Smooth muscle cell of trachea (primary cell): ENCODE measurements around the gene PRAME. TPM values are rescaled to one million over a fixed set of nuclear protein-coding genes. Genes with fewer than 3 reads are reported as not detected.

Experiments used
- total RNA-seq: library from RNA; depleted of rRNA; stranded (reverse); fragments of >200 nt; gene quantifications from 2 replicates; pipeline ENCODE4 v1.2.1, GENCODE V29; 2014

The PRAME gene, protein sequence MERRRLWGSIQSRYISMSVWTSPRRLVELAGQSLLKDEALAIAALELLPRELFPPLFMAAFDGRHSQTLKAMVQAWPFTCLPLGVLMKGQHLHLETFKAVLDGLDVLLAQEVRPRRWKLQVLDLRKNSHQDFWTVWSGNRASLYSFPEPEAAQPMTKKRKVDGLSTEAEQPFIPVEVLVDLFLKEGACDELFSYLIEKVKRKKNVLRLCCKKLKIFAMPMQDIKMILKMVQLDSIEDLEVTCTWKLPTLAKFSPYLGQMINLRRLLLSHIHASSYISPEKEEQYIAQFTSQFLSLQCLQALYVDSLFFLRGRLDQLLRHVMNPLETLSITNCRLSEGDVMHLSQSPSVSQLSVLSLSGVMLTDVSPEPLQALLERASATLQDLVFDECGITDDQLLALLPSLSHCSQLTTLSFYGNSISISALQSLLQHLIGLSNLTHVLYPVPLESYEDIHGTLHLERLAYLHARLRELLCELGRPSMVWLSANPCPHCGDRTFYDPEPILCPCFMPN
- total RNA-seq = not detected in 2 replicates

DNA sequence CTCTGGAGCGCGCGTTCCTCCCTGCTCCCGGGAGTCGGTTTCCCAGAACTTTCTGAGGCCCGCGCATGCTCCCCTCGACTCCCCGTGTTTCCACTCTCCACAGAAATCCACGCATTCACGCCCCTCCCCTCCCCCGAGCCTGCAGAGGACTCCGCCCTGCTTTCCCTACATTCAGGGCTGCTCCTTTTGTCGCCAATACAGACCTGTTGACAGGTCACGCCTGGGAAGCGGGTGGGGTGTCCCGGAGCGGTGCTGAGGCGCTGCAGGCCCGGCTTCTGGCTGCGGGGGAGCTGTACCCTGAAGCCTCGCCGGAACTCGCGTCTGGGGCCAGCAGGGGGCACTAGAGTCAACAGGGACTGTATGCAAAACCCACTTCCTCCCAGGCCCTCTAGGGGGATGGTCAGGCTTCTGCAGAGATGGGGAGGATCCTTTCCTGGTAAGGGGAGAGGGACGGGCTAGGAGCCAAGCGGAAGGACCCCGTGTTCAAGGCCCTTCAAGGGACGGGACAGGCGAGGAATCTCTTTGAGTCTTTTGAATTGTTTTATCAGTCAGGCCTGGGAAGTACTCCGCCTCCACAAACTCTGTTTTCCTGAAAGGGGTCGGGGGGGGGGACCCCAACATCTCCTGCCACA, at the start of gene PRAME:
Gene PRAME, minus strand, starts transcription at position 294 of the 632 bp plus-strand sequence. CDS start 2,433 bp downstream, outside the sequence.

DNA sequence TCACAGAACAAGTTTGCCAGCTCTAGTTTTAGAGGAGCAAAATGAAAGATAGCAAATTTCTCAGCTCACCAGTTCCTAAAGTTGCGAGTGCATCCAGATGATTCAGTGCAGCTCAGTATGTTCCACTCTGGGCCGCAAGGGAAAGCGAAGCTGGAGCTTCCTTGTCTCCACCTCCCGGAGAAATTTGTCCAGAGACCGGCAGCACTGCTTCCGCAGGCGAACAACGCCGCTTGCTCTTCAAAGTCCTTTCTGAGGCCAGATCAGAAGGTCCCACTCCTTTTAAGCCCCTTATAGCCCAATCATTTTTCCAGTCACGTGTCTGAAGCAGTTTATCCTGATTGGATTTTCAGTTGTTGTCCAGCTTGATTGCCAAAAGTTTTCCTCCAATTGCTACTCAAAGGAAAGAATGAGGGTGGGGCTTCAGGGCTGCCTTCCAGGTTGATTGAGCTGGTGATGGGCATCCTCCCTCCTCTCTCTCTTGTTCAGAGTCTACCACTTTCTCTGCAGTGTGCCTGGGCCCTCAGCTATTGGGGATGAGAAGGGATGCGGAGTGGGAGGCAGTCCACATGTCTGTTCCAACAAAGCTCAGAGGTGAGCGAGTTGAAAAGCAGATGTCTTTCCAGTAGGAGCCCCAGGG, 38.9 kb downstream of the PRAME start, which contains the start of gene ZNF280A:
Gene ZNF280A, minus strand, starts transcription at position 251 of the 637 bp plus-strand sequence. CDS start 4,640 bp downstream, outside the sequence.

DNA sequence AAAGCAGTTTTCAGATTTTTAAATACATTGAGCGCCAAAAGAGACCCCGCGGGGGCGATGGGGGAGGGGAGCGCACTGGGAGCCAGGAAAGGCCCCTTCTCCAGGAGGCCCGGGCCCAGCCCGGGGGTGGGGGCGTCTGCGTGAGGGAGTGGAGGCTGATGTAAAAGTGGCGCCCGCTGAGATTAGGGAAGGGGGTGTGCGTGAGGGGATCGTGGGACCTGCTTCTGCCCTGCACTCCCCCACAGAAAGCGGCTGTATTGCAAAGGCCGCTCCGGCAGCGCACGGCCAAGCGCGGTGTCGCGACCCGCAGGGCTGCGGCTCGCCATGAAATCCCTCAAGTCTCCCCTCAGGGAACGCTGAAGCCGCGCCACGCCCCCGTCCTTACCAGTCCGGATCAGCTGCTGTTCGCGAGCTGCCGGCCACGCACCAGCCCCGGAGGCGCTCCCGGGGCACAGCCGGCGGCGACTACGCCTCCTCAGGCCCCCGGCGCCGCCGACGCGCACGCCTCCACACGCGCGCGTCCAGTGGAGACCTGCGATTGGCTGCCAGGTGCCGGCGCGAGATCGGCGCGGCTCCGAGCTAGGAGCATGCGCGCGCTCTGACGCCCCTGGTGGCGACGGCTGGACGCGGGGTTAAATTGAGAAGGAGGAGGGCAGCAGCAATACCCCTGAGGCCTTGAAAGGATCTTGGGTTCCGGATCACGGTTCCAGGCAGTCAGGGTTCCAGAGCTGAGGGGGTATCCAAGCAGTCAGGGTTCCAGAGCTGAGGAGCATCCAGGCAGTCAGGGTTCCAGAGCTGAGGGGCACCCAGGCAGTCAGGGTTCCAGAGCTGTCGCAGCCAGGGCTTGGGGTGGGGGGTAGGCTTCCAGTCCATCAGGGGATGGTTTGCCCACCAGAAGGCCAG, 50.5 kb downstream of the PRAME start, which contains the start of gene ZNF280B:
Gene ZNF280B, minus strand, starts transcription at position 469 of the 903 bp plus-strand sequence. CDS start 19,344 bp downstream, outside the sequence.

Other genes with a start within 250 kb of the PRAME start
- 0.15 and 0.17 TPM in 2 replicates for gene ZNF280B, start 50.5 kb downstream of the PRAME start, total RNA-seq
- under 0.01 and 0.15 TPM in 2 replicates for gene ZNF280A, start 39.0 kb downstream of the PRAME start, total RNA-seq
- gene GGTLC2, start 85.3 kb upstream of the PRAME start, total RNA-seq = not detected in 2 replicates